Sigmoid colon (tissue), 7 donors: ENCODE results near the gene SV2B. TPM values are rescaled to one million over a fixed set of nuclear protein-coding genes. Genes with fewer than 3 reads are reported as not detected.

Experiments used
- DNase-seq: peaks from one replicate; pipeline ENCODE4 v3.0.0-alpha.2; 2019
- H3K27ac ChIP-seq, 4 donors: fragments of 200-600 bp; sonication (generic); one replicate each; pipeline ENCODE4 v1.5.1; 2016 to 2019; ENCODE audit warnings: mild to moderate bottlenecking in 1 of 4
- H3K27me3 ChIP-seq, 3 donors: fragments of 200-600 bp; sonication (generic); one replicate each; pipeline ENCODE4 v1.5.1; 2019; ENCODE audit warnings: mild to moderate bottlenecking in 1 of 3
- H3K36me3 ChIP-seq, 4 donors: fragments of 200-600 bp; sonication (generic); one replicate each; pipeline ENCODE4 v1.5.1; 2016 to 2019
- H3K4me1 ChIP-seq, 4 donors: fragments of 200-600 bp; sonication (generic); one replicate each; pipeline ENCODE4 v1.5.1; 2017 to 2019
- H3K4me3 ChIP-seq, 4 donors: fragments of 200-600 bp; sonication (generic); one replicate each; pipeline ENCODE4 v1.5.1; 2017 to 2019; ENCODE audit warnings: mild to moderate bottlenecking in 2 of 4, moderate library complexity in 1 of 4
- H3K9me3 ChIP-seq, 4 donors: fragments of 200-600 bp in 3 of 4; sonication (generic) in 3 of 4; one replicate each; pipeline versions ENCODE4 v1.5.1 to v1.6.1; 2013 to 2019
- EP300 ChIP-seq, 4 donors: sonication (generic); formaldehyde crosslinking; IDR thresholded peaks; one replicate each; pipeline ENCODE4 v1.6.1; 2017; ENCODE audit warnings: antibody characterized with exemption in 4 of 4
- POLR2A ChIP-seq, 2 donors: fragments of 450-650 bp; IDR thresholded peaks; one replicate each; pipeline ENCODE4 v1.6.1; 2016; ENCODE audit warnings: antibody characterized with exemption in 2 of 2, mild to moderate bottlenecking in 2 of 2, moderate library complexity in 2 of 2
- POLR2AphosphoS5 ChIP-seq, 4 donors: sonication (generic); formaldehyde crosslinking; IDR thresholded peaks; one replicate each; pipeline ENCODE4 v1.6.1; 2017; ENCODE audit warnings: antibody characterized with exemption in 4 of 4
- WGBS, 2 donors: extraction: QIAGEN DNeasy Blood & Tissue Kit; methylation state at CpG; one replicate each; pipeline ENCODE4 v1.1.7; 2013; 5-methylcytosine and 5-hydroxymethylcytosine counted together
- intact Hi-C: fragments of 100-400 bp; cut with DNase I; formaldehyde crosslinking; loops from one replicate; pipeline ENCODE4 v1.15.1; 2023
- polyA plus RNA-seq, 3 donors: library from polyadenylated mRNA; stranded (reverse); fragments of 200-250 nt; gene quantifications; one replicate each; pipeline ENCODE4 v1.2.3, GENCODE V29; 2013
- total RNA-seq, 4 donors: library from RNA; depleted of rRNA; stranded (reverse); fragments of >200 nt; gene quantifications; one replicate each; pipeline ENCODE4 v1.1.0, GENCODE V29; 2016
- TF ChIP-seq, protein P1 (sequence below), 4 experiments: fragments of 450-650 bp in 3 of 4; fragments of 200-600 bp in 1 of 4; IDR thresholded peaks; one replicate each; pipeline ENCODE4 v1.5.1; 2016 to 2019; ENCODE audit warnings: antibody characterized with exemption in 4 of 4, mild to moderate bottlenecking in 3 of 4, moderate library complexity in 2 of 4
- donor health status: healthy with polysubstance abuse.
- donor health status: Bipolar disorder and iron deficiency.
- donor health status: healthy.

SV2B gene
- total and polyA plus RNA-seq, 7 donors: 2.0 to 5.0 (median 3.1) TPM; not detected in 2

DNA sequence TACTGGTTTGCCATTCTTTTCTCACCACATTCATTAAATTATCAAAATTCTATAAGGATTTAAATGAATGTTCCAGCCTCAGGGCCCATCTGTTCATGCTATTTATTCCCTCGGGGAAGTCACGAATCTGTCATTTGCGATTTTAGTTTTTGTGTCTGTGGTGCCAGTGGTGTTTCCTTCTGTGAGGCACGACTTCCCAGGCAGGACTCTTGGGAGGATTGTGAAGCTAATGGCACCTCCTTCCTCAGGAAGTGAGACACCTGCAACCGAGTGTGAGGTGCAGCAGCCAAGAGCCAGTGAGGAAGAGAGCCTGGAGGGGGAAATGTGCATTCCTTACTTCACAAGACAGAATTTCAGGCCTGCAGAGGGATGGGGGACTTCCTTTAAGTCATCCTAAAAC, 24.1 kb downstream of the SV2B start:
- peaks cover 0 to 4% (median 3%) of the 10 kb centered on the region in 3 donors for H3K27me3 ChIP-seq

DNA sequence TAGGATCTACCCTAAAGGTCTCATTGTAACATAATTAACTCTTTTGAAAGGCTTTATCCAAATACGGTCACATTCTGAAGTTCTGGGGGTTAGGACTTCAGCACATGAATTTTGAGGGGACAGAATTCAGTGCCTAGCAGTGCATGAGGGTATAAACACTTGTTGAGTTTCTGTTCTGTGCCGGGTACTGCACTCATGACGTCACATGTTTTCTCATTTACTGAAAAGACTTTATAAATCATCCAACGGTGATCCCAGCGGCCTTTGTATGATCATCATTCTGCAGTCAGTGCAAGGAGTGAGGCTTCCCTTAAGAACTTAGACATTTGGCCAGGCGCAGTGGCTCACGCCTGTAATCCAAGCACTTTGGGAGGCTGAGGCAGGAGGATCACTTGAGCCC, 25.1 kb downstream of the SV2B start:
- H3K4me1 ChIP-seq: no peaks in the 10 kb centered on the region
- WGBS, 2 donors: 86 to 90% methylated on average over 7 of the region's 7 CpGs
- DNase-seq: no peak
- H3K36me3 ChIP-seq: no peaks in the 10 kb centered on the region
- intact Hi-C loops: no loop called here
- TF ChIP-seq EP300 (IDR thresholded peaks at IDR 0.05): no peak
- TF ChIP-seq POLR2A (IDR thresholded peaks at IDR 0.05): no peak
- no peaks in the 10 kb centered on the region for H3K9me3 ChIP-seq
- no peak overlapping the region for H3K4me3 ChIP-seq
- peaks cover 0 to 4% (median 3%) of the 10 kb centered on the region in 3 donors for H3K27me3 ChIP-seq
- no peak overlapping the region for H3K27ac ChIP-seq

More for the DNA sequence above, 24.1 kb downstream of the SV2B start:
- intact Hi-C loops: no loop called here
- 48 to 67% methylated on average over 5 of the region's 5 CpGs for WGBS, 2 donors
- no peaks in the 10 kb centered on the region for H3K4me1 ChIP-seq
- H3K36me3 ChIP-seq: no peaks in the 10 kb centered on the region
- H3K9me3 ChIP-seq: no peaks in the 10 kb centered on the region
- no peak overlapping the region for H3K27ac ChIP-seq
- TF ChIP-seq POLR2A (IDR thresholded peaks at IDR 0.05): no peak
- TF ChIP-seq, protein P1, sequence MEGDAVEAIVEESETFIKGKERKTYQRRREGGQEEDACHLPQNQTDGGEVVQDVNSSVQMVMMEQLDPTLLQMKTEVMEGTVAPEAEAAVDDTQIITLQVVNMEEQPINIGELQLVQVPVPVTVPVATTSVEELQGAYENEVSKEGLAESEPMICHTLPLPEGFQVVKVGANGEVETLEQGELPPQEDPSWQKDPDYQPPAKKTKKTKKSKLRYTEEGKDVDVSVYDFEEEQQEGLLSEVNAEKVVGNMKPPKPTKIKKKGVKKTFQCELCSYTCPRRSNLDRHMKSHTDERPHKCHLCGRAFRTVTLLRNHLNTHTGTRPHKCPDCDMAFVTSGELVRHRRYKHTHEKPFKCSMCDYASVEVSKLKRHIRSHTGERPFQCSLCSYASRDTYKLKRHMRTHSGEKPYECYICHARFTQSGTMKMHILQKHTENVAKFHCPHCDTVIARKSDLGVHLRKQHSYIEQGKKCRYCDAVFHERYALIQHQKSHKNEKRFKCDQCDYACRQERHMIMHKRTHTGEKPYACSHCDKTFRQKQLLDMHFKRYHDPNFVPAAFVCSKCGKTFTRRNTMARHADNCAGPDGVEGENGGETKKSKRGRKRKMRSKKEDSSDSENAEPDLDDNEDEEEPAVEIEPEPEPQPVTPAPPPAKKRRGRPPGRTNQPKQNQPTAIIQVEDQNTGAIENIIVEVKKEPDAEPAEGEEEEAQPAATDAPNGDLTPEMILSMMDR (IDR thresholded peaks at IDR 0.05): no peak
- TF ChIP-seq EP300 (IDR thresholded peaks at IDR 0.05): no peak
- no peak for TF ChIP-seq POLR2AphosphoS5 (IDR thresholded peaks at IDR 0.05)
- DNase-seq: no peak
- no peak overlapping the region for H3K4me3 ChIP-seq

DNA sequence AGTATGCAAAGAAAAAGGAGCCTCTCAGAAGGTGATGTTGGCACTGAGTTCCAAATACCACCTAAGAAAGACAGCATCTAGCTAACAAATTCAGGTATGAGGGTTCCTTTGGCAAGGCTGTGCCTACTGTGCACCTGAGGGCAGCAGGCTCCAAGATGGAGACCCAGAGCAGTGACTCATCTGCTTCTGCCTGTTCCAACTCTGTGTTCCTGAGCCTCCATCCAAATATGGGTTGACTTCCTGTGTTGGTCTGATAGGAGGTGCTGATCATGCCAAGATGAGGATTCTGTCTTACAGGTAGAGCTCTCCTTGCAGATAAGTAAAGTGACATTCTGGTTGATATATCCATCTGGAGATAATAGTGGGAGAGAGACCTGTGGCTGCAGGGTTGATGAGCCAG, 26.0 kb downstream of the SV2B start:
- Histone ChIP-seq H3K36me3 (no peaks in the 10 kb centered on the region), H3K27me3 (peaks cover 0 to 4% (median 3%) of the 10 kb centered on the region in 3 donors), H3K27ac (no peak overlapping the region), H3K4me3 (no peak overlapping the region), H3K4me1 (no peaks in the 10 kb centered on the region), H3K9me3 (no peaks in the 10 kb centered on the region)
- no peak for DNase-seq
- intact Hi-C loops: no loop called here
- TF ChIP-seq EP300 (IDR thresholded peaks at IDR 0.05): no peak
- no peak for TF ChIP-seq POLR2A (IDR thresholded peaks at IDR 0.05)
- TF ChIP-seq, protein P1 (IDR thresholded peaks at IDR 0.05): no peak
- no peak for TF ChIP-seq POLR2AphosphoS5 (IDR thresholded peaks at IDR 0.05)

DNA sequence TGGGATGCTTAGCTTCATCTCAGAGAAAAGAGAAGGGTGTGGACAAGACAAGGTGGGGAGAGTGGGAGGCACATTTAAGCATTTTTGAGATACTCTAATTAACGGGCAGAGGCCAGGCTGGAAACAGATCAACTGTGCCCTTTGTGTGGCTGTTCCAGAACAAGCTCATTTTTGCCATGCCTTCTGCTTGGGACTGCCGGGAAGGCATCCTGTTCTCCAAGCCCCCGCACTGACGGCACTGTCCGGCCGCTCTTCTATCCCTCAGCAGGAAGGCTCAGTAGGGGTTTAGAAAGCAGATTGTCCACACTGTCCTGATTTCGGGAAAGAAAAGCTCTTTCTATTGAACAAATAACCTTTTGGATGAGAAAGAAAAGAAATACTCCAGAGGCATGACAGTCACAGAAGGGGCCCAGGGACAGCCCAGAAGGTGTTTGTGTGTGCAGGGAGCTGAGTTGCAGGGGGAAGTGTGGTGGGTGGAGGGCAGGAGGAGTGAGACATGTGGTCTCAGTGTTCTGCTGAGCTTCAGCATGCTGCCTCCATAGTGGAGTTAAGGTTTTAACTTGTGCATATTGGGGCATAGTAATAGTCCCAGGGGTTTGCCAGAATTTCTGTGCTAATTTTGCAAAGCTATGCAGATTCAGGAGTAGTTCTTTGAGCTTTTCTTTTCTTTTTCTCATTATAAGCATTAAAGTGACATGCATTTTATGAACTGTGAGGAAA, 27.3 kb downstream of the SV2B start:
- Histone ChIP-seq H3K27me3 (peaks cover 0 to 4% (median 3%) of the 10 kb centered on the region in 3 donors), H3K4me1 (no peaks in the 10 kb centered on the region), H3K4me3 (no peak overlapping the region), H3K36me3 (no peaks in the 10 kb centered on the region), H3K9me3 (no peaks in the 10 kb centered on the region), H3K27ac (no peak overlapping the region)
- intact Hi-C loops: no loop called here
- DNase-seq: no peak
- TF ChIP-seq POLR2A (IDR thresholded peaks at IDR 0.05): no peak
- TF ChIP-seq, protein P1 (IDR thresholded peaks at IDR 0.05): no peak
- TF ChIP-seq EP300 (IDR thresholded peaks at IDR 0.05): no peak
- TF ChIP-seq POLR2AphosphoS5 (IDR thresholded peaks at IDR 0.05): no peak
- 62% methylated on average over 7 of the region's 7 CpGs for WGBS, 2 donors

DNA sequence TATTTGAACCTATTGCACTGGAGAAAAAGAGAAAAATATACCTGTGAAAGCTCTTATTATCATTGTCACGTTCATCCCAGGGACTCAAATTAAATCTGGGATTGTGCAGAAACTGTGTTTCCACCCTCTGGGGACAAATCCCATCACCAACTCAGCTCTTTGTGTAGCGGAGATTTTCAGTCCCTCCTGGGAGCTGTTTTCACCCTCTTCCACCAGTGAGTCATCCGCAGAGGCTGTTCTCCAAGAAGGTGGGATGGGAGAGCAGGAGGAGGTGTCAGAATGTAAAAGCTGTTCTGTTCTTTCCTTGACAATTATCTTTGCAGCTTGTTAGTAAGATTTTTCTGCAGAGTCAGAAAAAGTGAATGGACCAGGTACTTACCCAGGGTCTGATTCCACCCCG, 28.0 kb downstream of the SV2B start:
- 81 to 83% methylated on average over 4 of the region's 4 CpGs for WGBS, 2 donors

More for the DNA sequence above, 28.0 kb downstream of the SV2B start:
- Histone ChIP-seq H3K27me3 (peaks cover 0 to 4% (median 3%) of the 10 kb centered on the region in 3 donors), H3K9me3 (no peaks in the 10 kb centered on the region), H3K36me3 (no peaks in the 10 kb centered on the region), H3K4me1 (no peaks in the 10 kb centered on the region), H3K4me3 (no peak overlapping the region), H3K27ac (no peak overlapping the region)
- no peak for TF ChIP-seq EP300 (IDR thresholded peaks at IDR 0.05)
- no peak for TF ChIP-seq POLR2AphosphoS5 (IDR thresholded peaks at IDR 0.05)
- TF ChIP-seq, protein P1 (IDR thresholded peaks at IDR 0.05): no peak
- TF ChIP-seq POLR2A (IDR thresholded peaks at IDR 0.05): no peak
- intact Hi-C loops: no loop called here
- DNase-seq: no peak
